Measurements from ENCODE around the gene DNAJB13.

The DNAJB13 gene

GRCh38 chr11:73951797-73952196 is 971 bp downstream of the DNAJB13 start:
- DNase-seq (ENCODE audit: low read depth in 2 of 2), result no peak

GRCh38 chr11:73956876-73957653 is 6.2 kb downstream of the DNAJB13 start:
- no peak for DNase-seq (ENCODE audit: low read depth in 2 of 2)

GRCh38 chr11:73957654-73958361 is 7.0 kb downstream of the DNAJB13 start:
- DNase-seq (ENCODE audit: low read depth in 2 of 2), result no peak

- DNase-seq (ENCODE audit: low read depth in 2 of 2), result no peak
Observed at GRCh38 chr11:73958521-73959141, 7.8 kb downstream of the DNAJB13 start.

- no peak for DNase-seq (ENCODE audit: low read depth in 2 of 2)
Observed at GRCh38 chr11:73961321-73961720, 10.5 kb downstream of the DNAJB13 start.

- DNase-seq (ENCODE audit: low read depth in 2 of 2), result no peak
Observed at GRCh38 chr11:73962101-73962705, 11.4 kb downstream of the DNAJB13 start.

- DNase-seq (ENCODE audit: low read depth in 2 of 2), result no peak
Observed at GRCh38 chr11:73963861-73964260, 13.0 kb downstream of the DNAJB13 start.

GRCh38 chr11:73965076-73965763 is 14.4 kb downstream of the DNAJB13 start:
- DNase-seq (ENCODE audit: low read depth in 2 of 2), result no peak

GRCh38 chr11:73965764-73966121 is 14.9 kb downstream of the DNAJB13 start:
- no peak for DNase-seq (ENCODE audit: low read depth in 2 of 2)

GRCh38 chr11:73968356-73968966 is 17.6 kb downstream of the DNAJB13 start:
- DNase-seq (ENCODE audit: low read depth in 2 of 2), result no peak

GRCh38 chr11:73969091-73969490 is 18.3 kb downstream of the DNAJB13 start:
- no peak for DNase-seq (ENCODE audit: low read depth in 2 of 2)

GRCh38 chr11:73969991-73970800 is 19.4 kb downstream of the DNAJB13 start:
- no peak for DNase-seq (ENCODE audit: low read depth in 2 of 2)

GRCh38 chr11:73971175-73971719 is 20.4 kb downstream of the DNAJB13 start:
- DNase-seq (ENCODE audit: low read depth in 2 of 2), result no peak

- DNase-seq (ENCODE audit: low read depth in 2 of 2), result no peak
Observed at GRCh38 chr11:73972187-73972586, 21.4 kb downstream of the DNAJB13 start.

GRCh38 chr11:73972620-73973449 is 22.0 kb downstream of the DNAJB13 start:
- no peak for DNase-seq (ENCODE audit: low read depth in 2 of 2)

GRCh38 chr11:73974604-73975478 is 24.0 kb downstream of the DNAJB13 start:
- no peak for DNase-seq (ENCODE audit: low read depth in 2 of 2)

GRCh38 chr11:73975479-73975757 is 24.6 kb downstream of the DNAJB13 start:
- DNase-seq (ENCODE audit: low read depth in 2 of 2), result no peak

- no peak for DNase-seq (ENCODE audit: low read depth in 2 of 2)
Observed at GRCh38 chr11:73976451-73977151, 25.8 kb downstream of the DNAJB13 start.
